ENCODE results near the gene AIPL1. TPM values are rescaled to one million over a fixed set of nuclear protein-coding genes. Genes with fewer than 3 reads are reported as not detected.

Gene AIPL1
- total RNA-seq, 1 donor = not detected

DNA sequence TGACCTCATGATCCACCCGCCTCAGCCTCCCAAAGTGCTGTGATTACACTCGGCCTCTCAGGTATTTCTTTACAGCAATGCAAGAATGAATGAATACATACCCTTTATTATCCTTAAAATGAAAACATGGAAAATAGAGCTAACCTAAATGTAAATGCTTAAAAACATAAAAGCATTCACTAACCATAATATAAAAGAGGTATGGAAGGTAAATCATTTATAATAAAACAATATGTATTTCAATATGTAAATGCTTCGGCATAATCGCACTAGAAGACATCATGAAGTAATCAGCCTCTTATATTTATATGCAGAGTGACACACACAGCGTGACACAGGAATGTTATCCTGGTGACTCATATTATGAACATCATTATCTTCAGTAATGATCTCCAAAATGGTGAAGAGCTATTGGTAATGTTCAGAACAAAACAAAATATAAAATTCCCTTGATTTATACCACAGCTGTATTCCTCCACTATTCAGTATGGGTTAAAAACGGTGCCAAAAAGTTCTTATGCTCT, 53.9 kb downstream of the AIPL1 start:
- no peak for DNase-seq (ENCODE audit: low read depth in 2 of 3, low spot score in 2 of 3)

DNA sequence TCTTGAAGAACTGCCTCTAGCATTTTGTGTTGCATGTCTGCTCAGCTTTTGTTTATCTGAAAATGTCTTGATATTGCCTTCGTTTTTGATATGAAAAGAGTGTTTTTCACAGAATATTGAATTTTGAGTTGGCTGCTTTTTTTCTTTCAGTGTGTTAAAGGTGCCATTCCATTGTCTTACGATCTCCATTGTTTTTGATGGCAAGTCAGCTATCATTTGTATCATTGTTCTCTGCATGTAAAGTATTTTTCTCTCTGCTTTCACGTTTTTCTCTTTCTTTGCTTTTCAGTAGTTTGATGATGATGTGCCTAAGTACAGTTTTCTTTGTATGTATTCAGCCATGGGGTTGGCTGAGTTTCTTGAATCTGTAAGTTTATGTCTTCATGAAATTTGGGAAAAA, 57.0 kb downstream of the AIPL1 start:
- no peak for DNase-seq (ENCODE audit: low read depth in 2 of 3, low spot score in 2 of 3)

DNA sequence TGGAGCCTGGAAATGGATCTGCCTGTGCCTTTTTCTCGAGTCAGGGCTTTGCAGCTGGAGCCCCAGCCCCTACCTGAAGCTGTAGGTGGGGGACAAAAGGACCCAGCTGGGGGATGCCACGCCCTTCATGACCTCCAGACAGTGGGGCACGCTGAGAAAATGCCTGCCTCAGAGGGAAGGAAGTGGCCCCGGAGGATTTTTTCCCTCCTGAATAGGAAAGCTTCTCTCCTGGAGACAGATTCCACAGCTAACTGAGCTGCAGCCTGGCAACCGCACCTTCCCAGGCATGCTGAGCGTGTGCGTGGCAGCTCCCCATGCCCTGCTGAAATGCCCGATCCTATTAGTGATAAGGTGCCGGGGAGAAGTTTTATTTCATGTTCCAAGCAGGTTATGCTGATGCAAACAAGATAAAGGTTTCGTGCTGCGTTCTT, 58.0 kb downstream of the AIPL1 start:
- DNase-seq (ENCODE audit: low read depth in 2 of 3, low spot score in 2 of 3) = no peak

DNA sequence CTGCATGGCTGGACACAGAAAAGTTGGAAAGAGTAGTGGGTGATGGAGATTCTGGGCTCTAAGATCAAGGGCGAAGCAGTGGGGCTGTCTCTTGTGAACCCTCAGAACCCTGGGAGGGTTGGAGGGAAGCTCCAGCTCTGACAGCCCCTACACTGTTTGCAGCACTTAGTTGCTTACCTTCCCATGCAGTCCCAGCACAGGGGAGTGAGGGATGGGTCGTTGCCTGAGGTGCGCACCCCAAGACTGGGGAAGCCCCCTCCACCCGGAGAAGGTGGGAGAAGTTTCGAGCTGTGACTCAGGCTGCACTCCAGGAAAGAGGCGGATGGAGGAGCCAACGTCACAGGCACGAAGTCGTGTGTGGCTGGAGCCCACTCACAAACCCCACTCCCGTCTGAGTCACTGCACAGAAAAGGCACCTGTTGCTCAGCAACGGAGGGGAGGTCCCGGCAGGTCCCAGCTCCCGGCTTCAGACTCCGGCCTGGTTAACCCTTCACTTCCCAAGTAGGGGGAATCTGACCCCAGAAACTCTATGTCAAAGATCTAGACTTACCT, 60.1 kb downstream of the AIPL1 start:
- peak in 1 of 3 donors; percentile 14 for DNase-seq (ENCODE audit: low read depth in 2 of 3, low spot score in 2 of 3)

DNA sequence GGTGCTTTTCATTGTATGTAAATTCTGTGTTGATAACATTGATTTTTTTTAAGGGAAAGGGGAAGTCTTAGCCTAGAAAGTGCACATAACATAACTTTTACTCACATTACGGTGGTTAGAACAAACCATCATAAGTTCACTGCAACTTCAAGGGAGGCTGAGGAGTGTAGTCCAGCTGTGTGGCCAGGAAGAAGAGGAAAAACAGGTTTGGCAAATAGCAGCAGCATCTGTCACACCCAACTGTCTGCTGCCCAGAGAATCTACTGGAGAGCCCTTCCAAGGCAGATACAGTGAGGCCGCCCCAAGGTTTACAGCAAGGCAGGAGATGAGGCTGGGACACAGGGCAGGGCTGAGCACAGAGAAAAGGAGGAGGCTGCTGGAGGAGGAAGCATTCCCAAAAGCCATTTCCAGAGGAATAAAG, 60.6 kb downstream of the AIPL1 start:
- DNase-seq (ENCODE audit: low read depth in 2 of 3, low spot score in 2 of 3) = no peak

Other genes starting within 250 kb of the AIPL1 start
- gene PIMREG, start 9.3 kb upstream of the AIPL1 start, total RNA-seq = 0.54 TPM
- gene PITPNM3, start 121.4 kb upstream of the AIPL1 start, total RNA-seq = 0.54 TPM
- 10.8 TPM for gene KIAA0753, start 205.6 kb upstream of the AIPL1 start, total RNA-seq
- 60.3 TPM for gene TXNDC17, start 205.9 kb upstream of the AIPL1 start, total RNA-seq
- 4.6 TPM for gene MED31, start 216.5 kb upstream of the AIPL1 start, total RNA-seq
- gene C17orf100, start 216.6 kb upstream of the AIPL1 start, total RNA-seq = 1.6 TPM